Measurements from ENCODE around the gene HS6ST2. TPM values are rescaled to one million over a fixed set of nuclear protein-coding genes. Genes with fewer than 3 reads are reported as not detected.

HS6ST2 gene
- total RNA-seq, 1 experiment from 2014 or later: 7.4 TPM

DNA sequence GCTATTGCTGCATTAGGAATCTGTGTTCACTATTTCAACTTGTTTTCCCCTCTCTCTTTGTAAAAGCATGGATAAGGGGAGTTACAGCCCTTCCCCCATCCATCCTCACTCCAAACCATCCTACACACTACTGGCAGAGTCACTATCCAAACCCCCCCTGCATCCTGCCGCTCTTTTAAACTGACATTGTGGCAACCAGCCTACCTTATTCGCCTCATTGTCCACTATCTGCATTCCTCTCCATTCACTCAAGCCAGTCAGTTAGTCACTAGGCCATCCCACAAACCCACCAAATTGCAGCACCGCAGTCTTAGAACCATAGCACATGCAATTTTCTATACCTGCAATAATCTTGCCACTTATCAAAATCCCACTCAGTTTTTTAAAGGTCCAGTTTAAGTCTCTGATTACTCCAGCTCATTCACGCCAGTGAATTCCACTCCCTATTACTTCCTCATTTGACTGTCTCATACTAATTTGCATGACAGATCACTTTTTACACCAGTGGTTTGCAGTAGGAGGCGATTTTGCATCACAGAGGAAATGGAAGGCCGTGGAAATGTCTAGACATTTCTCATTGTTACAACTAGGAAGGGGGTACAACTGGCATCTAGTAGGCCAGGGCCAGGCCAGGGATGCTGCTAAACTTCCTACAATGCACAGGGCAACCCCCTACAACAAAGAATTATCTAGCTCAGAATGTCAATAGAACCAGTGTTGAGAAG lies 181.8 kb downstream of the HS6ST2 start:
- POLR2A ChIA-PET (ENCODE audit: unreplicated experiment): no interaction called here
- no peak for DNase-seq
- H3K4me2 ChIP-seq (ENCODE audit: low read length): no peak overlapping the region
- CTCF ChIA-PET: no interaction called here
- H3K27ac ChIP-seq (ENCODE audit: low read length): no peak overlapping the region
- no peak overlapping the region for H3K9ac ChIP-seq (ENCODE audit: low read length)
- intact Hi-C loops (cut with micrococcal nuclease): no loop called here
- H3K4me1 ChIP-seq (ENCODE audit: insufficient read depth, low read length): peaks cover 9% of the 10 kb centered on the region; the same call in 1 of the 2 replicates
- no peak for ATAC-seq
- H3K27me3 ChIP-seq (ENCODE audit: low read length): no peaks in the 10 kb centered on the region
- TF ChIP-seq EZH2 (IDR thresholded peaks at IDR 0.05; ENCODE audit: low read length, unreplicated experiment): no peak
- H4K20me1 ChIP-seq (ENCODE audit: low read length): no peaks in the 10 kb centered on the region
- no peaks in the 10 kb centered on the region for H3K36me3 ChIP-seq (ENCODE audit: low read depth, low read length)
- H3K9me2 ChIP-seq (replicated peaks; ENCODE audit: low read length): no peaks in the 10 kb centered on the region
- no peaks in the 10 kb centered on the region for H3K79me2 ChIP-seq (ENCODE audit: low read length)
- no peaks in the 10 kb centered on the region for H3F3A ChIP-seq (ENCODE audit: low read length, unreplicated experiment)
- no peak overlapping the region for H2AFZ ChIP-seq (ENCODE audit: low read length)
- H3K9me3 ChIP-seq (ENCODE audit: low read length): no peaks in the 10 kb centered on the region
- BruUV-seq (replicated peaks): no TSS peak
- no peak overlapping the region for H3K4me3 ChIP-seq (ENCODE audit: low read length)

DNA sequence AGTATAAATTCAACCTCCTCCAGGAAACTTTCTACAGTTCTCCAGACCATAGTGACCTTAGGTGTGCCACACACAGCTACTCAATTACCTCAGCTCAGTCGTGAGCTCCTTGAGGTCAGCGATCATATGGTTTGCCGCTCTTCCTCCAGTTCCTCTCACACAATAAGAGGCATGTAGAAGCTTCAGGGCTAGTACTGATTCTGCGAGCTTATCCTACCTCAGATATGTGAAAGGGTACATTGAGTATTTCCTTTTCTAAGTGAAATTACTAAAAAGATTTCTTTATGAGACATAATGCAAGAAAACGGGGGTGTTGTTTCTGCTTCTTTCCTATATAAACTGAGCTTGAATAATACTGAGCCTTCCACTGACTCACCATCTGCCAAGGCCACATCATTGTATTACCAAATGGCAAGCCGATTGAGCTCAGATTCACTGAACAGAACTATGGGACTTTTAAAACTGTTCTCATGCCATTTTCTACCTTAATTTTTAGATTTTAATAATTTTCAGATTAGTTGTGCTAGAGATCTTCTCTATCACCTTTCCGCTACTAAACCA lies 183.1 kb downstream of the HS6ST2 start:
- Histone ChIP-seq H3K9ac (ENCODE audit: low read length) (no peak overlapping the region), H3K27ac (ENCODE audit: low read length) (no peak overlapping the region), H3K36me3 (ENCODE audit: low read depth, low read length) (no peaks in the 10 kb centered on the region), H2AFZ (ENCODE audit: low read length) (no peak overlapping the region), H3K9me3 (ENCODE audit: low read length) (no peaks in the 10 kb centered on the region), H3K79me2 (ENCODE audit: low read length) (no peaks in the 10 kb centered on the region), H3K4me2 (ENCODE audit: low read length) (no peak overlapping the region), H3K4me1 (ENCODE audit: insufficient read depth, low read length) (peaks cover 9% of the 10 kb centered on the region; the same call in 1 of the 2 replicates), H3K4me3 (ENCODE audit: low read length) (no peak overlapping the region), H3K27me3 (ENCODE audit: low read length) (no peaks in the 10 kb centered on the region), H4K20me1 (ENCODE audit: low read length) (no peaks in the 10 kb centered on the region), H3F3A (ENCODE audit: low read length, unreplicated experiment) (no peaks in the 10 kb centered on the region), H3K9me2 (replicated peaks; ENCODE audit: low read length) (no peaks in the 10 kb centered on the region)
- POLR2A ChIA-PET (ENCODE audit: unreplicated experiment): interaction anchor here (0.7 kb wide), 1 partner anchor 181 kb away, joined by 6 read pairs; no protein-coding TSS in a partner anchor
- ATAC-seq (no peak), DNase-seq (no peak)
- TF ChIP-seq, protein P1, sequence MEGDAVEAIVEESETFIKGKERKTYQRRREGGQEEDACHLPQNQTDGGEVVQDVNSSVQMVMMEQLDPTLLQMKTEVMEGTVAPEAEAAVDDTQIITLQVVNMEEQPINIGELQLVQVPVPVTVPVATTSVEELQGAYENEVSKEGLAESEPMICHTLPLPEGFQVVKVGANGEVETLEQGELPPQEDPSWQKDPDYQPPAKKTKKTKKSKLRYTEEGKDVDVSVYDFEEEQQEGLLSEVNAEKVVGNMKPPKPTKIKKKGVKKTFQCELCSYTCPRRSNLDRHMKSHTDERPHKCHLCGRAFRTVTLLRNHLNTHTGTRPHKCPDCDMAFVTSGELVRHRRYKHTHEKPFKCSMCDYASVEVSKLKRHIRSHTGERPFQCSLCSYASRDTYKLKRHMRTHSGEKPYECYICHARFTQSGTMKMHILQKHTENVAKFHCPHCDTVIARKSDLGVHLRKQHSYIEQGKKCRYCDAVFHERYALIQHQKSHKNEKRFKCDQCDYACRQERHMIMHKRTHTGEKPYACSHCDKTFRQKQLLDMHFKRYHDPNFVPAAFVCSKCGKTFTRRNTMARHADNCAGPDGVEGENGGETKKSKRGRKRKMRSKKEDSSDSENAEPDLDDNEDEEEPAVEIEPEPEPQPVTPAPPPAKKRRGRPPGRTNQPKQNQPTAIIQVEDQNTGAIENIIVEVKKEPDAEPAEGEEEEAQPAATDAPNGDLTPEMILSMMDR (conservative IDR thresholded peaks at IDR 0.05; ENCODE audit: low read depth, low read length): no peak
- TF ChIP-seq EZH2phosphoT487 (IDR thresholded peaks at IDR 0.05; ENCODE audit: borderline replicate concordance, low read length) (no peak), EZH2 (IDR thresholded peaks at IDR 0.05; ENCODE audit: low read length, unreplicated experiment) (no peak)
- intact Hi-C loops (cut with micrococcal nuclease): no loop called here
- CTCF ChIA-PET: no interaction called here
- no TSS peak for BruUV-seq (replicated peaks)

DNA sequence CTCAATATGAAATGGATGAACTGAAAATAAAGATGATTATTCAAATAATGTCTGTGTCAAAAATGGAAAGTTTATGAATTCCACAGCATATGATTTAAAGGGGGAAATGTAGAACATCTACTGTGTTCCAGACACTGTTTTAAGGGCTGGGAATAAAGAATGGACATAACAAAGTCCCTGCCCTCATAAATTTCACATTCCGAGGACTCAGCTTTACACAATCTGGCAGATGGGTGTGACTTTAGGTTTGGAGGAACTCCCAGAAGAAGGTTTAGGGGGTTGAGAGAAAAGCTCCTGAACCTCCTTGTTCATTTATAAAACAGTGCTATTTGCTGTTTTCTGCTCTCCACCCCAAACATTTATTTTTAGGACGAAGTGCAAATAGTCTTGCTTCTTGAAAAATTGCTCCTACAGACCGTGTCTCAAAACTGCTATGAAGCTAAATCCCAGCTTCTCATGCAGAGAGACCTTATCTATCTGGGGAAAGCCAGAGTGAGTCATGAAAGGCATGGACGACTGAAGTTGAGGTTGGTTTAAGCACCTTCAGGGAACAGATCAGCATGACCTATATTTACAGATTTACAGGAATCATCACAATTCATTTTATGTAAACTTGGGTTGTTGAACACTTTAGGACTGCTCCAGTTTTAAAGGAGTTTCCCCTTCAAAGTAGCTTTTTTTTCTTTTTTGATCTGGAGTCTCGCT lies 184.3 kb downstream of the HS6ST2 start:
- TF ChIP-seq, protein P1 (conservative IDR thresholded peaks at IDR 0.05; ENCODE audit: low read depth, low read length): no peak
- TF ChIP-seq EZH2 (IDR thresholded peaks at IDR 0.05; ENCODE audit: low read length, unreplicated experiment) (no peak), EZH2phosphoT487 (IDR thresholded peaks at IDR 0.05; ENCODE audit: borderline replicate concordance, low read length) (no peak)
- Histone ChIP-seq H3K4me1 (ENCODE audit: insufficient read depth, low read length) (peaks cover 9% of the 10 kb centered on the region; the same call in 1 of the 2 replicates), H3K27ac (ENCODE audit: low read length) (0 out of 2 replicates have a peak overlapping the region, but pooled peaks have one; percentile 11), H3K9me2 (replicated peaks; ENCODE audit: low read length) (no peaks in the 10 kb centered on the region), H2AFZ (ENCODE audit: low read length) (no peak overlapping the region), H4K20me1 (ENCODE audit: low read length) (no peaks in the 10 kb centered on the region), H3K27me3 (ENCODE audit: low read length) (no peaks in the 10 kb centered on the region), H3K9ac (ENCODE audit: low read length) (no peak overlapping the region), H3K4me2 (ENCODE audit: low read length) (peak overlapping the region; percentile 28), H3K9me3 (ENCODE audit: low read length) (no peaks in the 10 kb centered on the region), H3K4me3 (ENCODE audit: low read length) (no peak overlapping the region), H3K79me2 (ENCODE audit: low read length) (no peaks in the 10 kb centered on the region), H3F3A (ENCODE audit: low read length, unreplicated experiment) (no peaks in the 10 kb centered on the region), H3K36me3 (ENCODE audit: low read depth, low read length) (no peaks in the 10 kb centered on the region)
- CTCF ChIA-PET: interaction anchor here (0.6 to 1.0 kb wide), 2 partner anchors 65 to 167 kb away, joined by 3 to 4 read pairs; no protein-coding TSS in a partner anchor
- POLR2A ChIA-PET (ENCODE audit: unreplicated experiment): no interaction called here
- no TSS peak for BruUV-seq (replicated peaks)
- intact Hi-C loops (cut with micrococcal nuclease): no loop called here
- peak; percentile 34 for DNase-seq
- peak; percentile 62 for ATAC-seq
